ENCODE data around the gene FOXJ1. TPM values are rescaled to one million over a fixed set of nuclear protein-coding genes. Genes with fewer than 3 reads are reported as not detected.

FOXJ1 gene
- total and polyA plus RNA-seq, 2 of the 4 experiments (the other 2 are of a cell fraction) = 0.05 TPM; not detected in 1

DNA sequence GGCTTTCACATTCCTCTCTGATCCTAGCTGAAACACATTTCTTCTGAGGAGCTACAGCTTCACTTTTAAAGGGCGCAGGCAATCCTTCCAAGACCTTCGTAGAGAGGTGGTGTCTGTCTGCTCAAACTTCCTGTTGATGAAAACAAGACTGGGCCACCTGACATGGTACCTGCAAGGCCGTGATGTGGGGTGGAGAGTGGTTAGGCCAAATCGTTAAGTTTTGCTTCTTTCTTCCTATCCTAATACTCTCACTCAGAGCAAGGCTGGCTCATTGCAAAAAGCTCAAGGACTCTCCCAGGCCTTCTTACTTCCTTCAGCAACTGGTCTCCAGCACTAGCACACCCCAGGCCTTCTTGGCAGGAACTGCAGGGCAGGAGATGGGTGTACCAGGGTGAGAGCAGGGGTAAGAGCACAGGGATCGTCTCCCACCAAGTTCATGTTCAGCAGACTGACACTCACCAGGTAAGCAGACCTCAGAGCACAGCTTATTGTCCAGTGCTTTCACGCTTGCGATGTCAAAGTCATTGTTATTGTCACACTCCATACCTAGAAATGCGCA lies 10.9 kb upstream of the FOXJ1 start:
- no peak overlapping the region for H2BK20ac ChIP-seq (ENCODE audit: low read depth, low read length)
- POLR2A ChIA-PET (ENCODE audit: unreplicated experiment) = interaction anchor here (0.5 kb wide), 1 partner anchor 92 kb away, joined by 6 read pairs; no protein-coding TSS in a partner anchor

More for the DNA sequence above, 10.9 kb upstream of the FOXJ1 start:
- Histone ChIP-seq H2AFZ (replicated peaks; ENCODE audit: low read length, poor library complexity) (no peak overlapping the region), H3K9me3 (ENCODE audit: control insufficient read depth, insufficient read depth, low read length) (no peaks in the 10 kb centered on the region), H4K5ac (ENCODE audit: low read depth, low read length) (no peak overlapping the region), H3K79me1 (ENCODE audit: low read depth in 1 of 2, low read length in 2 of 2) (no peaks in the 10 kb centered on the region), H4K91ac (ENCODE audit: insufficient read depth, low read depth, low read length) (no peak overlapping the region), H3K18ac (ENCODE audit: low read depth, low read length) (no peak overlapping the region), H2AK5ac (ENCODE audit: low read depth, low read length) (no peak overlapping the region), H2AK9ac (replicated peaks; ENCODE audit: low read depth, low read length, poor library complexity) (no peak overlapping the region), H4K8ac (ENCODE audit: low read depth in 2 of 2, low read length in 2 of 2) (no peak overlapping the region), H3K4me1 (ENCODE audit: control insufficient read depth, insufficient read depth, low read length) (no peaks in the 10 kb centered on the region; the same call in 1 of the 2 replicates), H2BK120ac (ENCODE audit: low read depth, low read length) (no peak overlapping the region), H3K56ac (ENCODE audit: extremely low read depth, insufficient read depth, low read length) (no peak overlapping the region), H4K20me1 (ENCODE audit: insufficient read depth, low read length) (no peaks in the 10 kb centered on the region), H3K9ac (ENCODE audit: low read depth, low read length) (no peak overlapping the region), H3K23ac (ENCODE audit: low read depth, low read length) (no peak overlapping the region), H3K14ac (replicated peaks; ENCODE audit: low read depth, low read length) (no peak overlapping the region), H3K4me2 (ENCODE audit: low read depth, low read length) (no peak overlapping the region), H2BK15ac (ENCODE audit: low read depth, low read length) (no peak overlapping the region), H2BK5ac (ENCODE audit: low read depth, low read length, poor library complexity, severe bottlenecking) (no peak overlapping the region), H3K4ac (ENCODE audit: low read depth, low read length) (no peak overlapping the region), H3K27me3 (ENCODE audit: control insufficient read depth, insufficient read depth, low read length) (peaks cover 5% of the 10 kb centered on the region), H3K36me3 (ENCODE audit: control insufficient read depth, insufficient read depth, low read length) (no peaks in the 10 kb centered on the region), H3K4me3 (ENCODE audit: insufficient read depth, low read depth, low read length) (no peak overlapping the region), H3K27ac (ENCODE audit: insufficient read depth, low read length) (no peak overlapping the region), H3K9me1 (ENCODE audit: insufficient read depth, low read length) (no peaks in the 10 kb centered on the region; the same call in 1 of the 2 replicates)
- intact Hi-C loops (cut with micrococcal nuclease) (no loop called here), in situ Hi-C loops (cut with MboI; ENCODE audit: low sequenced_read_pairs) (no loop called here), dilution Hi-C loops (cut with HindIII; ENCODE audit: low sequenced_read_pairs, unreplicated experiment) (no loop called here)
- 100% methylated on average over 2 of the region's 8 CpGs; no CpG with 5 or more reads in 1 of the 2 experiments for WGBS, 2 experiments (ENCODE audit: extremely low coverage in 2 of 2, insufficient read length in 1 of 2)
- no TSS peak for BruUV-seq (replicated peaks)
- DNase-seq (no peak), ATAC-seq (ENCODE audit: low read depth) (no peak)
- CTCF ChIA-PET = no interaction called here
- TF ChIP-seq, protein P1, sequence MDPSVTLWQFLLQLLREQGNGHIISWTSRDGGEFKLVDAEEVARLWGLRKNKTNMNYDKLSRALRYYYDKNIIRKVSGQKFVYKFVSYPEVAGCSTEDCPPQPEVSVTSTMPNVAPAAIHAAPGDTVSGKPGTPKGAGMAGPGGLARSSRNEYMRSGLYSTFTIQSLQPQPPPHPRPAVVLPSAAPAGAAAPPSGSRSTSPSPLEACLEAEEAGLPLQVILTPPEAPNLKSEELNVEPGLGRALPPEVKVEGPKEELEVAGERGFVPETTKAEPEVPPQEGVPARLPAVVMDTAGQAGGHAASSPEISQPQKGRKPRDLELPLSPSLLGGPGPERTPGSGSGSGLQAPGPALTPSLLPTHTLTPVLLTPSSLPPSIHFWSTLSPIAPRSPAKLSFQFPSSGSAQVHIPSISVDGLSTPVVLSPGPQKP (IDR thresholded peaks at IDR 0.05; ENCODE audit: borderline replicate concordance, low read depth, low read length) = no peak
- TF ChIP-seq NFE2L2 (IDR thresholded peaks at IDR 0.05; ENCODE audit: low read depth, low read length) = no peak
- TF ChIP-seq, protein P2, sequence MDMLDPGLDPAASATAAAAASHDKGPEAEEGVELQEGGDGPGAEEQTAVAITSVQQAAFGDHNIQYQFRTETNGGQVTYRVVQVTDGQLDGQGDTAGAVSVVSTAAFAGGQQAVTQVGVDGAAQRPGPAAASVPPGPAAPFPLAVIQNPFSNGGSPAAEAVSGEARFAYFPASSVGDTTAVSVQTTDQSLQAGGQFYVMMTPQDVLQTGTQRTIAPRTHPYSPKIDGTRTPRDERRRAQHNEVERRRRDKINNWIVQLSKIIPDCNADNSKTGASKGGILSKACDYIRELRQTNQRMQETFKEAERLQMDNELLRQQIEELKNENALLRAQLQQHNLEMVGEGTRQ (IDR thresholded peaks at IDR 0.05; ENCODE audit: low read depth, low read length) = no peak
- no peak for TF ChIP-seq MXI1 (IDR thresholded peaks at IDR 0.05; ENCODE audit: borderline replicate concordance, low read depth, low read length)
- no peak for TF ChIP-seq POLR2A (IDR thresholded peaks at IDR 0.05; ENCODE audit: low read depth, low read length)
- TF ChIP-seq RCOR1 (IDR thresholded peaks at IDR 0.05; ENCODE audit: insufficient replicate concordance, low read length) = no peak
- no peak for TF ChIP-seq CHD1 (IDR thresholded peaks at IDR 0.05; ENCODE audit: low read depth, low read length)
- no peak for TF ChIP-seq RAD21 (IDR thresholded peaks at IDR 0.05; ENCODE audit: low read length)
- no peak for TF ChIP-seq SMC3 (IDR thresholded peaks at IDR 0.05; ENCODE audit: low read depth, low read length)
- TF ChIP-seq FOS (IDR thresholded peaks at IDR 0.05; ENCODE audit: low read depth, low read length) = no peak

Data from IMR-90 (cell line).